Sigmoid colon (tissue), 7 donors: ENCODE results near the gene C6orf52. TPM values are rescaled to one million over a fixed set of nuclear protein-coding genes. Genes with fewer than 3 reads are reported as not detected.
"Not testable (repeated sequence)": the region's sequence is repeated elsewhere in the genome, so short reads cannot be mapped to it uniquely, and the experiment has no call there.

Experiments
- DNase-seq: peaks from one replicate; pipeline ENCODE4 v3.0.0-alpha.2; 2019
- H3K27ac ChIP-seq, 4 donors: fragments of 200-600 bp; sonication (generic); one replicate each; pipeline ENCODE4 v1.5.1; 2016 to 2019; ENCODE audit warnings: mild to moderate bottlenecking in 1 of 4
- H3K27me3 ChIP-seq, 3 donors: fragments of 200-600 bp; sonication (generic); one replicate each; pipeline ENCODE4 v1.5.1; 2019; ENCODE audit warnings: mild to moderate bottlenecking in 1 of 3
- H3K36me3 ChIP-seq, 4 donors: fragments of 200-600 bp; sonication (generic); one replicate each; pipeline ENCODE4 v1.5.1; 2016 to 2019
- H3K4me1 ChIP-seq, 4 donors: fragments of 200-600 bp; sonication (generic); one replicate each; pipeline ENCODE4 v1.5.1; 2017 to 2019
- H3K4me3 ChIP-seq, 4 donors: fragments of 200-600 bp; sonication (generic); one replicate each; pipeline ENCODE4 v1.5.1; 2017 to 2019; ENCODE audit warnings: mild to moderate bottlenecking in 2 of 4, moderate library complexity in 1 of 4
- H3K9me3 ChIP-seq, 4 donors: fragments of 200-600 bp in 3 of 4; sonication (generic) in 3 of 4; one replicate each; pipeline versions ENCODE4 v1.5.1 to v1.6.1; 2013 to 2019
- EP300 ChIP-seq, 4 donors: sonication (generic); formaldehyde crosslinking; IDR thresholded peaks; one replicate each; pipeline ENCODE4 v1.6.1; 2017; ENCODE audit warnings: antibody characterized with exemption in 4 of 4
- POLR2A ChIP-seq, 2 donors: fragments of 450-650 bp; IDR thresholded peaks; one replicate each; pipeline ENCODE4 v1.6.1; 2016; ENCODE audit warnings: antibody characterized with exemption in 2 of 2, mild to moderate bottlenecking in 2 of 2, moderate library complexity in 2 of 2
- POLR2AphosphoS5 ChIP-seq, 4 donors: sonication (generic); formaldehyde crosslinking; IDR thresholded peaks; one replicate each; pipeline ENCODE4 v1.6.1; 2017; ENCODE audit warnings: antibody characterized with exemption in 4 of 4
- WGBS, 2 donors: extraction: QIAGEN DNeasy Blood & Tissue Kit; methylation state at CpG; one replicate each; pipeline ENCODE4 v1.1.7; 2013; 5-methylcytosine and 5-hydroxymethylcytosine counted together
- intact Hi-C: fragments of 100-400 bp; cut with DNase I; formaldehyde crosslinking; loops from one replicate; pipeline ENCODE4 v1.15.1; 2023
- polyA plus RNA-seq, 3 donors: library from polyadenylated mRNA; stranded (reverse); fragments of 200-250 nt; gene quantifications; one replicate each; pipeline ENCODE4 v1.2.3, GENCODE V29; 2013
- total RNA-seq, 4 donors: library from RNA; depleted of rRNA; stranded (reverse); fragments of >200 nt; gene quantifications; one replicate each; pipeline ENCODE4 v1.1.0, GENCODE V29; 2016
- TF ChIP-seq, protein P1 (sequence below), 4 experiments: fragments of 450-650 bp in 3 of 4; fragments of 200-600 bp in 1 of 4; IDR thresholded peaks; one replicate each; pipeline ENCODE4 v1.5.1; 2016 to 2019; ENCODE audit warnings: antibody characterized with exemption in 4 of 4, mild to moderate bottlenecking in 3 of 4, moderate library complexity in 2 of 4
- donor health status: healthy with polysubstance abuse.
- donor health status: Bipolar disorder and iron deficiency.
- donor health status: healthy.

The C6orf52 gene
- total and polyA plus RNA-seq, 7 donors = 1.3 TPM; not detected in 6

DNA sequence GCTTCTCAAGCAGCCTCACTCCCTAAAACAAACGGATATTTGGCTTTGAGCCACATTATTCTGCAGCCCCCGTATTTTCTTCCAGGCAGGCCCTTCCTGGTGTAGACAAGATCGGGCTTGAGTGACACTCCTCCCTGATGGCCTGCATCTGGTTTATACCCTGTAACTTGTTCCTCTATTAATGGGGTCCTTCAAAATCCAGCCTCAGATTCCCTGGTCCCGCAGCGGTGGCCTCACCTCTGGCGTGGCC, 28.1 kb upstream of the C6orf52 start:
- TF ChIP-seq, protein P1, sequence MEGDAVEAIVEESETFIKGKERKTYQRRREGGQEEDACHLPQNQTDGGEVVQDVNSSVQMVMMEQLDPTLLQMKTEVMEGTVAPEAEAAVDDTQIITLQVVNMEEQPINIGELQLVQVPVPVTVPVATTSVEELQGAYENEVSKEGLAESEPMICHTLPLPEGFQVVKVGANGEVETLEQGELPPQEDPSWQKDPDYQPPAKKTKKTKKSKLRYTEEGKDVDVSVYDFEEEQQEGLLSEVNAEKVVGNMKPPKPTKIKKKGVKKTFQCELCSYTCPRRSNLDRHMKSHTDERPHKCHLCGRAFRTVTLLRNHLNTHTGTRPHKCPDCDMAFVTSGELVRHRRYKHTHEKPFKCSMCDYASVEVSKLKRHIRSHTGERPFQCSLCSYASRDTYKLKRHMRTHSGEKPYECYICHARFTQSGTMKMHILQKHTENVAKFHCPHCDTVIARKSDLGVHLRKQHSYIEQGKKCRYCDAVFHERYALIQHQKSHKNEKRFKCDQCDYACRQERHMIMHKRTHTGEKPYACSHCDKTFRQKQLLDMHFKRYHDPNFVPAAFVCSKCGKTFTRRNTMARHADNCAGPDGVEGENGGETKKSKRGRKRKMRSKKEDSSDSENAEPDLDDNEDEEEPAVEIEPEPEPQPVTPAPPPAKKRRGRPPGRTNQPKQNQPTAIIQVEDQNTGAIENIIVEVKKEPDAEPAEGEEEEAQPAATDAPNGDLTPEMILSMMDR (IDR thresholded peaks at IDR 0.05) = no peak
- no peak for TF ChIP-seq POLR2AphosphoS5 (IDR thresholded peaks at IDR 0.05)
- TF ChIP-seq POLR2A (IDR thresholded peaks at IDR 0.05) = no peak
- no peak for TF ChIP-seq EP300 (IDR thresholded peaks at IDR 0.05)
- intact Hi-C loops = loop anchor here (2.0 to 10.0 kb wide), 2 partner anchors 28 to 118 kb away; partner anchors contain the start of genes C6orf52 and PAK1IP1
- Histone ChIP-seq H3K4me1 (peaks cover 0 to 36% (median 28%) of the 10 kb centered on the region in 4 donors), H3K4me3 (peak overlapping the region; percentile 74 to 85 (median 79)), H3K27ac (peak overlapping the region; percentile 91 to 94 (median 93)), H3K36me3 (peaks cover 0 to 21% (median 8%) of the 10 kb centered on the region in 4 donors), H3K27me3 (no peaks in the 10 kb centered on the region), H3K9me3 (peaks cover 0 to 4% (median 0%) of the 10 kb centered on the region in 4 donors)
- 1% methylated on average over 6 of the region's 6 CpGs for WGBS, 2 donors
- no peak for DNase-seq

DNA sequence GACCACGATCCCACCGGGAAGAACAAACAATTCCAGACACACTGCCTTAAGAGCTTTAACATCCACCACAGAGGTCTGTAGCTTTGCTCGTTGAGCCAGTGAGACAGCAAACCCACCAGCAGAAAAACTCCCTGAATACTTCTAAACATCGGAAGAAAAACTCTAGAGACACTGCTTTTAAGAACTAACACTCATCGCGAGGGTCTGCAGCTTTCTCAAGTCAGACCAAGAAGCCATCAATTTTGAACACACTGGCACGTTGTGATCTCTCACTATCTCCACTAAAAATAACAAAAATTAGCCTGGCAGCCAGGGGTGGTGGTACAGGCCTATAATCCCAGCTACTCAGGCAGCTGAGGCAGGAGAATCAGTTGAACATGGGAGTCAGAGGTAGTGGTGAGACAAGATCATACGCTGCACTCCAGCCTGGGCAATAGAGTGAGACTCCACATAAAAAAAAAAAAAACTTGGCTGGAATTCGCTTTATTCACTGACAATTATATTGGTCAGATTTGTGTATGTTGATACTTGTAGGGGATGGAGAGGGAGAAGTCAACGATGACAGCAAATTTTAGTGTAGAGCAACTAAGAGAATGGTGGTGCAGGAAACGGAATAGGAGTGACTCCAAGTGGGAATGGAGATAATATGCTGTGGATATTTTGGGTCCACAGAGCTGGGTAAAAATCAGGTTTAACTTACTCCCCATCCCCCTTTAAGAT, 27.6 kb upstream of the C6orf52 start:
- TF ChIP-seq POLR2AphosphoS5 (IDR thresholded peaks at IDR 0.05) = no peak
- no peak for TF ChIP-seq POLR2A (IDR thresholded peaks at IDR 0.05)
- no peak for TF ChIP-seq EP300 (IDR thresholded peaks at IDR 0.05)
- TF ChIP-seq, protein P1 (IDR thresholded peaks at IDR 0.05) = no peak
- Histone ChIP-seq H3K9me3 (peaks cover 0 to 4% (median 0%) of the 10 kb centered on the region in 4 donors), H3K36me3 (peaks cover 0 to 19% (median 8%) of the 10 kb centered on the region in 4 donors), H3K4me3 (peak overlapping the region; percentile 74 to 85 (median 79)), H3K27me3 (no peaks in the 10 kb centered on the region), H3K27ac (peak overlapping the region; percentile 91 to 94 (median 93)), H3K4me1 (peaks cover 0 to 36% (median 28%) of the 10 kb centered on the region in 4 donors)
- intact Hi-C loops = loop anchor here (2.0 to 10.0 kb wide), 2 partner anchors 27 to 117 kb away; partner anchors contain the start of genes C6orf52 and PAK1IP1
- 84 to 85% methylated on average over 11 of the region's 11 CpGs for WGBS, 2 donors
- DNase-seq = no peak

DNA sequence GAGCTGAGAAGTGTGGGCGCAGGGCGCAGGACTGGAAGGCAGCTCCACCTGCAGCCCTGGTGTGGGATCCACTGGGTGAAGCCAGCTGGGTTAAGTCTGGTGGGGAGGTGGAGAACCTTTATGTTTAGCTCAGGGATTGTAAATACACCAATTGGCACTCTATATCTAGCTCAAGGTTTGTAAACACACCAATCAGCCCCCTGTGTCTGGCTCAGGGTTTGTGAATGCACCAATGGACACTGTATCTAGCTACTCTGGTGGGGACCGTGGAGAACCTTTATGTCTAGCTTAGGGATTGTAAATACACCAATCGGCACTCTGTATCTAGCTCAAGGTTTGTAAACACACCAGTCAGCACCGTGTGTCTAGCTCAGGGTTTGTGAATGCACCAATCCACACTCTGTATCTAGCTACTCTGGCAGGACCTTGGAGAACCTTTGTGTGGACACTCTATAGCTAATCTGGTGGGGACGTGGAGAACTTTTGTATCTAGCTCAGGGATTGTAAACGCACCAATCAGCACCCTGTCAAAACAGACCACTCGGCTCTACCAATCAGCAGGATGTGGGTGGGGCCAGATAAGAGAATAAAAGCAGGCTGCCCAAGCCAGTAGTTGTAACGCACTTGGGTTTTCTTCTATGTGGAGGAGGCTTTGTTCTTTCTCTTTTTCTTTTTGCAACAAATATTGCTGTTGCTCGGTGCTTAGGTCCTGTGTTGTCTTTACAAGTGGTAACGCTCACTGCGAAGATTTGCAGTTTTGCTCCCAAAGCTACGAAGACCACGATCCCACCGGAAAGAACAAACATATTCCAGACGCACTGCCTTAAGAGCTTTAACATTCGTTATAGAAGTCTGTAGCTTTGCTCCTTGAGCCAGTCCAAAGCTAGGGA, 26.8 kb upstream of the C6orf52 start:
- H3K9me3 ChIP-seq, H3K27me3 ChIP-seq: not testable (repeated sequence)
- DNase-seq = peak; percentile 60
- Histone ChIP-seq H3K27ac (peak overlapping the region; percentile 73 to 87 (median 77)), H3K4me1 (peaks cover 0 to 36% (median 28%) of the 10 kb centered on the region in 4 donors), H3K4me3 (peak overlapping the region; percentile 29 to 60 (median 52)), H3K36me3 (peaks cover 0 to 13% (median 5%) of the 10 kb centered on the region in 4 donors)
- 80 to 85% methylated on average over 17 of the region's 17 CpGs for WGBS, 2 donors
- intact Hi-C loops = loop anchor here (10.0 kb wide), 1 partner anchor 116 kb away; no protein-coding TSS in a partner anchor

DNA sequence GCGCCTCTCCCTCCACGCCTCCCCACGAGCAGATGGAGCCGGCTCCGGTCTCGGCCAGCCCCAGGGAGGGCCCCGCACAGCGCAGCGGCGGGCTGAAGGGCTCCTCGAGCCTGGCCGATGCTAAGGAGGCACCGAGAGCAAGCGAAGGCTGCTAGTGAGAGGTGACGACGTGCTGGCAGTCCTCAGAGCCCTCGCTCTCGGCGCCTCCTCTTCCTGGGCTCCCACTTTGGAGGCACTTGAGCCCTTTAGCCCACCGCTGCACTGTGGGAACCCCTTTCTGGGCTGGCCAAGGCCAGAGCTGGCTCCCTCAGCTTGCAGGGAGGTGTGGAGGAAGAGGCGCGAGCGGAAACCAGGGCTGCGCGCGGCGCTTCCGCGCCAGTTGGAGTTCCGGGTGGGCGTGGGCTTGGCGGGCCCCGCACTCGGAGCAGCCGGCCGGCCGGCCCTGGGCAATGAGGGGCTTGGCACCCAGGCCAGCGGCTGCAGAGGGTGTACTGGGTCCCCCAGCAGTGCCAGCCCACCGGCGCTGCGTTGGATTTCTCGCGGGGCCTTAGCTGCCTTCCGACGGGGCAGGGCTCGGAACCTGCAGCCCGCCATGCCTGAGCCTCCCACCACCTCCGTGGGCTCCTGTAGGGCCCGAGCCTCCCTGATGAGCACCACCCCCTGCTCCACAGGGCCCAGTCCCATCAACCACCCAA, 26.0 kb upstream of the C6orf52 start:
- WGBS, 2 donors = 29 to 42% methylated on average over 49 of the region's 49 CpGs

More for the DNA sequence above, 26.0 kb upstream of the C6orf52 start:
- intact Hi-C loops = loop anchor here (10.0 kb wide), 1 partner anchor 116 kb away; no protein-coding TSS in a partner anchor
- peaks cover 0 to 4% (median 0%) of the 10 kb centered on the region in 4 donors for H3K9me3 ChIP-seq
- peak overlapping the region; percentile 29 to 60 (median 52) for H3K4me3 ChIP-seq
- TF ChIP-seq, protein P1 (IDR thresholded peaks at IDR 0.05) = no peak
- TF ChIP-seq POLR2A (IDR thresholded peaks at IDR 0.05) (no peak), EP300 (IDR thresholded peaks at IDR 0.05) (no peak), POLR2AphosphoS5 (IDR thresholded peaks at IDR 0.05) (peak in 3 of 4 donors; percentile 27 to 50 (median 30))
- H3K4me1 ChIP-seq = peaks cover 0 to 36% (median 23%) of the 10 kb centered on the region in 4 donors
- no peaks in the 10 kb centered on the region for H3K27me3 ChIP-seq
- DNase-seq = peak; percentile 61
- H3K27ac ChIP-seq = peak overlapping the region; percentile 73 to 87 (median 77)
- H3K36me3 ChIP-seq = peaks cover 0 to 6% (median under 1%) of the 10 kb centered on the region in 4 donors
